BE2C (cell line): ENCODE measurements around the gene INSRR.

Experiments
- DNase-seq: peaks from one replicate; pipeline ENCODE4 v3.0.0-alpha.2; 2020
- H3K27me3 ChIP-seq: fragments of 250-450 bp; sonication (Bioruptor Pico); 2 replicates; pipeline ENCODE4 v1.5.1; 2020; ENCODE audit warnings: mild to moderate bottlenecking
- H3K36me3 ChIP-seq: fragments of 250-450 bp; sonication (Bioruptor Pico); 2 replicates; pipeline ENCODE4 v1.5.1; 2020; ENCODE audit warnings: mild to moderate bottlenecking
- H3K4me1 ChIP-seq: fragments of 250-450 bp; sonication (Bioruptor Pico); 2 replicates; pipeline ENCODE4 v1.5.1; 2020
- H3K4me3 ChIP-seq: 2 replicates; pipeline ENCODE4 v1.5.1; 2011; ENCODE audit warnings: low read depth, low read length
- H3K9me3 ChIP-seq: fragments of 250-450 bp; sonication (Bioruptor Pico); 2 replicates; pipeline ENCODE4 v1.5.1; 2020
- TF ChIP-seq, protein P1 (sequence below): IDR thresholded peaks from 2 replicates; pipeline ENCODE4 v1.5.1; 2012; ENCODE audit warnings: mild to moderate bottlenecking, low read depth, low read length

Gene INSRR

DNA sequence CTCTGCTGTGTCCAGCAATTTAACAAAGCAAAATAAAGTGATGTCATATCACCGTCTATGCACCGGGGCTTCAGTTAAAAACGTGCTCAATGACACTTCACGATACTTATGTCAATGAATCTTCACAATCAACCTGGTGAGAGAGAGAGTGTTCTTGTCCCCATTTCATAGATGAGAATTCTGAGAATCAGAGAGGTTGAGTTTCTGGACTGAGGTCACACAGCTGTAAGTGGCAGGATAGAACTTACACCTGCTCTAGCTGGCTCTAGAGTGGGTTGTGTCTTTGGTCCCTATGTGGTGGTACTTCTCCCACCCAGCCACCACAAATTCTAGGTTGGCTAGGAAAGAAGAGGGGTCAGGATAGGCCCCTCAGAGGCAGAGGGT is 6.9 kb upstream of the INSRR start:
- peaks cover 11% of the 10 kb centered on the region for H3K4me1 ChIP-seq
- no peak overlapping the region for H3K4me3 ChIP-seq
- DNase-seq: no peak
- TF ChIP-seq, protein P1, sequence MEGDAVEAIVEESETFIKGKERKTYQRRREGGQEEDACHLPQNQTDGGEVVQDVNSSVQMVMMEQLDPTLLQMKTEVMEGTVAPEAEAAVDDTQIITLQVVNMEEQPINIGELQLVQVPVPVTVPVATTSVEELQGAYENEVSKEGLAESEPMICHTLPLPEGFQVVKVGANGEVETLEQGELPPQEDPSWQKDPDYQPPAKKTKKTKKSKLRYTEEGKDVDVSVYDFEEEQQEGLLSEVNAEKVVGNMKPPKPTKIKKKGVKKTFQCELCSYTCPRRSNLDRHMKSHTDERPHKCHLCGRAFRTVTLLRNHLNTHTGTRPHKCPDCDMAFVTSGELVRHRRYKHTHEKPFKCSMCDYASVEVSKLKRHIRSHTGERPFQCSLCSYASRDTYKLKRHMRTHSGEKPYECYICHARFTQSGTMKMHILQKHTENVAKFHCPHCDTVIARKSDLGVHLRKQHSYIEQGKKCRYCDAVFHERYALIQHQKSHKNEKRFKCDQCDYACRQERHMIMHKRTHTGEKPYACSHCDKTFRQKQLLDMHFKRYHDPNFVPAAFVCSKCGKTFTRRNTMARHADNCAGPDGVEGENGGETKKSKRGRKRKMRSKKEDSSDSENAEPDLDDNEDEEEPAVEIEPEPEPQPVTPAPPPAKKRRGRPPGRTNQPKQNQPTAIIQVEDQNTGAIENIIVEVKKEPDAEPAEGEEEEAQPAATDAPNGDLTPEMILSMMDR: no peak
- 0 out of 2 replicates have a peak, but pooled peaks cover 3% of the 10 kb centered on the region for H3K27me3 ChIP-seq
- no peaks in the 10 kb centered on the region for H3K9me3 ChIP-seq
- H3K36me3 ChIP-seq: no peaks in the 10 kb centered on the region

DNA sequence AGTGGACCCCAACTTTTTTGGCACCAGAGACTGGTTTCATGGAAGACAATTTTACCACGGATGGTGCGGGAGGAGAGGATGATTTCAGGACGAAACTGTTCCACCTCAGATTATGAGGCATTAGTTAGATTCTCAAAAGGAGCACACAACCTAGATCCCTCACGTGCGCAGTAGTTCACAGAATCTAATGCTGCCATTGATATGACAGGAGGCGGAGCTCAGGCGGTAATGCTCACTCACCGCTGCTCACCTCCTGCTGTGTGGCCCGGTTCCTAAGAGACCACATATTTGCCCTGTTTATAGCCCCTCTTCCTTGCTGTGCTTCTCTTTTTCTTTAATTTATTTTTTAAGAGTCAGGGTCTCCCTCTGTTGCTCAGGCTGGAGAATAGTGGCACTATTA is 6.3 kb upstream of the INSRR start:
- DNase-seq: no peak
- no peaks in the 10 kb centered on the region for H3K36me3 ChIP-seq
- H3K4me1 ChIP-seq: peaks cover 11% of the 10 kb centered on the region
- TF ChIP-seq, protein P1: no peak
- H3K27me3 ChIP-seq: 0 out of 2 replicates have a peak, but pooled peaks cover 4% of the 10 kb centered on the region
- H3K9me3 ChIP-seq: no peaks in the 10 kb centered on the region
- H3K4me3 ChIP-seq: no peak overlapping the region

DNA sequence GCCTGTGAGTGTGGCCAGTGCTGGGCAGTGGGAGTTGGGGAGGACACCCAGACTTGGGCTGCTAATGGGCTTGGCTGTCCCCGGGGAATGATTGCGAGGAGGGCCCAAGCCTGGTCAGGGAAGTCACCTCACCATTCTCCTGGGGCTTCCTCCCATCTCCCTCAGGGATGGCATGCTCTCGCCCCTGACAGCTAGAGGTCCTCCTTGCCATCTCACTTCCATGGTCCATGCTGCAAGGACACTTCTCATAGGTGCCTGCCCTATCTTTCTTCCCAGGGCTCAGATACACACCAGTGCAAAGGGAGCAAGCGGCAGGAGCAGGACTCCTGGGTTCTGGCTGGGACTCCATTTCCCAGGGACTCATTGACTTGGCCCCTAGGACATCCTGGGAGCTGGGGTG is 5.9 kb upstream of the INSRR start:
- no peaks in the 10 kb centered on the region for H3K9me3 ChIP-seq
- 0 out of 2 replicates have a peak, but pooled peaks cover 4% of the 10 kb centered on the region for H3K27me3 ChIP-seq
- peaks cover 11% of the 10 kb centered on the region for H3K4me1 ChIP-seq
- H3K4me3 ChIP-seq: no peak overlapping the region
- no peaks in the 10 kb centered on the region for H3K36me3 ChIP-seq
- no peak for DNase-seq
- TF ChIP-seq, protein P1: no peak

DNA sequence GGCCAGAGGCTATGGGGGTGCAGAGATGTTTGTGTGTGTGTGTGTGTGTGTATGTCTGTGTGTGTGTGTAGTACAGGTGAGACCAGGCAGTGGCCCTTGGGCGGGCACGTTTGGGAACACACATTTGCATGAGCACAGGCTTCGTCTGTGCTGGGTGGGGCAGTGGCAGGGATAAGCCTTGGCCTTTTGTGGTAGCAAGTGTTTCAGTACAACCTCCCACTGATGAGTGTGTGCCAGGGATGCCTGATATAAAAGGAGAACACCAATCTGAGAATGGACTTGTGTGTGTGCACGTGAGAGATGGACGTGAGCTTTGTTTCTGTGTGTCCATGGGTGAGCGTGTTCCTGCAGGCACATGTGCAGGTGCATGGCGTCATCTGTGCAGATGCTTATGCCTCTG is 4.7 kb upstream of the INSRR start:
- DNase-seq: no peak
- Histone ChIP-seq H3K36me3 (no peaks in the 10 kb centered on the region), H3K4me3 (peak overlapping the region; percentile 38), H3K9me3 (no peaks in the 10 kb centered on the region), H3K4me1 (peaks cover 11% of the 10 kb centered on the region), H3K27me3 (0 out of 2 replicates have a peak, but pooled peaks cover 4% of the 10 kb centered on the region)
- TF ChIP-seq, protein P1: no peak

DNA sequence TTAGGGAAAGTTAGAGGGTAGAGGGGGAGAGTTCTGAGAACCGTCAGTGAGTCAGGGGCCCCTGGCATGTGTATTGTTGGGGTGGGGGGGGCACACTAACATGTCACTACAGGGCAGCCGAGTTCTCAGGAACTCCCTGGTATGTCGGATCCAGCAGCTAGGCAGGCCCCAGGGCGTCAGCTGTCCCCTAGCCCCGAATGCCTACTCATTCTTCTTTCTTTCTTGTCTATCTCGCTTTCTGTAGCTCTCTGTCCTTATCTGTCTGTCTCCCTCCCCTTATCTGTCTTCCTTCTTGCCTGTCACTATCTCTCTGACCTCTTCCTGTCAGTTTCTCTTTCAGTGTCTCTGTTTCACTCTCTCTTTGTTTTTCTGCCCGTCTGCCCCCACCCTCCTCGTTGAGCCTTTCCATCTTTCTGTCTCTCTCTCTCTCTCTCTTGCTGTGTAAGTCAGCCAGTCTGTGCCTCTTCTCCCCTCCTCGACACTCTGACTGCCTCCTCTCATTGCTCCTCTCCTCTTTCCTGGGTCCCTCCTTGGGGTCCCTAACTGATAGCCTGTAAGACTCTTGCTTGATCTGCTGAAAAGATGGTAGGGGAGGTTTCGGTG is 4.2 kb upstream of the INSRR start:
- H3K9me3 ChIP-seq: no peaks in the 10 kb centered on the region
- DNase-seq: no peak
- peak overlapping the region; percentile 38 for H3K4me3 ChIP-seq
- H3K36me3 ChIP-seq: no peaks in the 10 kb centered on the region
- TF ChIP-seq, protein P1: no peak
- H3K4me1 ChIP-seq: peaks cover 16% of the 10 kb centered on the region
- H3K27me3 ChIP-seq: 0 out of 2 replicates have a peak, but pooled peaks cover 4% of the 10 kb centered on the region

DNA sequence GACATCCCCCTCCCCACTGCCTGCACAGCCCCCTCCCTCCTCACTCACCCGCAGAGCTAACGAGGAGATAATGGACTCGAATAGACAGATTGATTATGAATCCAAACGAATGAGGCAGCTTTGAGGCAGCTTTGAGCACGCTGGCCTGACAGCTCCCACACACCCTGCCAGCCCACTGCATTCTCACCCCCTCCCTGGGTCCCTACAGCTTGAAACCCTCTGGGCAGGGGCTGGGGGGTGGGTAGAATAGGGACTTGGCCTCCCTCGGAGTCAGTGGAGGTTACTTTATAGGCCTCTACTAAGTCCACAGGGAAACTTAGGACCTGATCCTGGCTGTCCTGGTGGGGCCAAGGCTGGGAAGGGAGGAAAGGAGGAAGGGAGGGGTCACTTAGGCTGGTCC is 3.7 kb upstream of the INSRR start:
- TF ChIP-seq, protein P1: no peak
- DNase-seq: no peak
- Histone ChIP-seq H3K36me3 (no peaks in the 10 kb centered on the region), H3K4me1 (peaks cover 21% of the 10 kb centered on the region), H3K27me3 (0 out of 2 replicates have a peak, but pooled peaks cover 4% of the 10 kb centered on the region), H3K9me3 (no peaks in the 10 kb centered on the region), H3K4me3 (peak overlapping the region; percentile 38)
